Stimulated activated CD8-positive, alpha-beta memory T cell treated with anti-CD3 and anti-CD28 coated beads, Interleukin-15, amount 100 ng/mL, for 1 hour (primary cell): ENCODE results near the gene CENPF.
"Not testable (repeated sequence)": the region's sequence is repeated elsewhere in the genome, so short reads cannot be mapped to it uniquely, and the experiment has no call there.

Experiments
- DNase-seq: peaks from one replicate; pipeline ENCODE4 v3.0.0-alpha.2; 2020; ENCODE audit warnings: low read depth

The CENPF gene

GRCh38 chr1:214583113-214583512, 19.9 kb upstream of the CENPF start:
- no peak for DNase-seq

DNA sequence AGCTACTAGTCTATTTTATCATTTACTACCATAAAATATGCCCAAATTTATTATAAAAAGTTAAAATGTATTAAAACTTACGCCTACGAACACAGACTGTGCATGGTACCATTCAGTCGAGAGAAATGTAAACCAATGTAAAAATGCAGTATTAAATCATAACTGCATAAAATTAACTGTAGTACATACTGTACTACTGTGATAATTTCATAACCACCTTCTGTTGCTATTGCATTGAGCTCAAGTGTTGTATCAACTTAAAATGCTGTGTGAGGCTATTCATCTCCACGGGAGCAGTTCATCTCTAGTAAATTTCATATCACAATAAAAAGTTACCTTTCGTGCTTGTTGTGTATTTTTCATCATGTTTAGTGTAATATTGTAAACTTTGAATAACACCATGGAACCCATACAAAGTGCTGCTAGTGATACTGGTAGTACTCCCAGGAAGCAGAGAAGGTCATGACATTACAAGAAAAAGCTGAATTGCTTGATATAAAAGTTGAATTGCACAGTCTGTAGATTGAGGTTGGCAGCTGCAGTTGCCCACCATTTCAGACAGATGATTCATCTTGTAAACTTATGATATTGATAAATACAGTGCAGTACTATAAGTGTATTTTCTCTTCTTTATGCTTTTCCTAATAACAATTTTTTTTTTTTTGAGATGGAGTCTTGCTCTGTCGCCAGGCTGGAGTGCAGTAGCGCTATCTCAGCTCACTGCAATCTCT, 19.0 kb upstream of the CENPF start:
- no peak for DNase-seq

DNA sequence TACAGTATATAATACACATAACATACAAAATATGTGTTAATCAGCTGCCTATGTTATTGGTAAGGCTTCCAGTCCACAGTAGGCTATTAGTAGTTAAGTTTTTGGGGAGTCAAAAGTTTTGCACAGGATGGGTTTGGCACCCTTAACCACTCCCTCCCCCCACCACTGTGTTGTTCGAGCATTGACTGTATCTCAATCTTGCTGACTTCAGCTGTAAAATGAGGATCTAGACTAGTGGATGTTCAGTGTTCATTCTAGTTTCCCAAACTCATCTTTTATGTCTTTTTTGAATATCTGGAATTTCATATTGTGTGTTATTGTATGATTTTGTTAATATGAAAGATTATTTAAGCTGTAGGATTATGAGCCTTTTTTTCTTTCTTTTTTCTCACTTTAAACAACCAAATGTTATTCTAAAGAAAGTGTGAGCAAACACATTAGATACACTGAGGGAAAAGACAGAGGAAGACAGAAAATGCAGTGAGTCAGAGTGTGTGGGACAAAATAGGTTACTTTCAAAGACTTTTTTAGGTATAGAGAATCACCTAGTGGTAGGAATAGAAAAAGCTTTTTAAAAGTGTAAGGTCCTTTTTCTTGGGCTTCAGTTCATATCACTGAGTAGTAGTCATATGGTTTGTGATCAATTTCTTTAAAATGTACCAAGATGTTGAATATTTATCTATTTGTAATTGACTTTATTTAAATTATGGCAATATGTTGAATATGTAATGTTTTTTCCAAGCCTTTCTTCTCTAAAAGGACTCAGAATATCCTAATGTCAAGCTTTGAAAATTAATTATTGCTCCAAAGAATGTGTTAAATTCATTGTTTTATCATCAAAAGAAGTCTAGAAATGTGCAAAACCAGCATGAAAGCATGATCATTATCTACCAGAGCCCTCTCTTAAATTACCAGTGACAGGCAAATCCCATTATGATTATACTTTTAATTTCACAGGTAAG, 17.9 kb upstream of the CENPF start:
- no peak for DNase-seq

DNA sequence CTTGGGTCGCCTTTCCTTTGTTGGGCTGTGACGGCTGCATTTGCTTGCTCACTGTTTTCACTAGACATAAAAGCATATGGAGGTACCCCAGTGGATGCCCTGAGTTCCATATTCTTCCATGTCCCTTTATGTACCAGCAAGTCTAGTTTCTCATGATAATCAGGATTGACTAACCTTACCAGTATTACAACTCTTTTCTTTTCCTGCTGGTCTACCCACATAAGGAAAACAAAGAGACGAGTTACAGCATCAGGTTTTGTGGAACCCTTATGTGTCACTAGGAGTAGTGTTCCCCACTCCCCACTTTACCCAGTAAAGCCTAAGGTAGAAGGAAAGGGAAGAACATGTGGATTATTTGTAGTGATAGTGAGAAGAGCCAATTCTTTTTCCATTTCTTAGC, 16.4 kb upstream of the CENPF start:
- DNase-seq, result no peak

DNA sequence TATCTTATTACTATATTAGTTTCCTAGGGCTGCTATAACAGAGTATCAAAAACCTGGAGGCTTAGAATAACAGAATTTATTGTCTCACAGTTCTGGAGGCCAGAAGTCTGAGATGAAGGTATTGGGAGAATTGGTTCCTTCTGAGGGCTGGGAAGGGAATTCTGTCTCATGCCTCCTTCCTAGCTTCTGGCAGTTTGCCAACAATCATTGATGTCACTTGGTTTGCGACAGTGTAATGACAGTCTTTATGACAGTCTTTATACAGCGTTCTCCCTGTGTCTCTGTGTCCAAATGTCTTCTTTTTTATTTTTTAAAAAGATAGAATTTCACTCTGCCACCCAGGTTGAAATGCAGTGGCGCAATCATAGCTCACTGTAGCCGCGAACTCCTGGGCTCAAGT, 15.8 kb upstream of the CENPF start:
- no peak for DNase-seq

DNA sequence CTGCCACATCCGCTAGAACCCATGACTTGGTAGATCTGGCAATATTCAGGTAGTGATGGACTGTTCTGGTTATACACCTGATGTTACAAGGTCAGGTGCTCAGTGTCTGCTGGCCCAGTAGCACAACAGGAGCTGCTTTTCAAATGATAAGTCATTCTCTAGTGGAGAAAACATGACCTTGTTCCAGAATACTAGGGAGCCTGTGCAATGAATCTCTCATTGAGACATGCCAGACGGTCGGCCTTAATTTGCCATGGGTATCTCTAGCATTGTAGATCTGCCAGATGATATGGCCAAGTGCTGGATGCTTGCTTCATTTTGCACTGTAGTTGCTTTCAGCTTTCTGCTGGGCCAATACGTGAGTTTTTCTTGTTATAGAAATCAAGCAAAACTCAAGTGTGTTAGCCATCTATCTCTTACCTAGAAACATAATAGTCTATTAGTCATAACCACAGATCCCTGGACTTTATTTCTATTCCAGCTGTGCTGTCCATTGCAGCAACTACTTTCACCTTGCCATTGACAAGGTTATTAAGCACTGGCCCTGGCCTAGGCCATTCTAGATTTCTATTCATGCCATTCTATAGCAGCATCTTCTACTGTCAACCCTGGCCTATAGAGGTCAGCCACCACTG, 13.9 kb upstream of the CENPF start:
- DNase-seq, result no peak

- DNase-seq, result no peak
These were observed 12.3 kb upstream of the CENPF start for GRCh38 chr1:214590696-214591095.

- DNase-seq, result not testable (repeated sequence)
These were observed 11.1 kb upstream of the CENPF start for GRCh38 chr1:214591918-214592317.

DNA sequence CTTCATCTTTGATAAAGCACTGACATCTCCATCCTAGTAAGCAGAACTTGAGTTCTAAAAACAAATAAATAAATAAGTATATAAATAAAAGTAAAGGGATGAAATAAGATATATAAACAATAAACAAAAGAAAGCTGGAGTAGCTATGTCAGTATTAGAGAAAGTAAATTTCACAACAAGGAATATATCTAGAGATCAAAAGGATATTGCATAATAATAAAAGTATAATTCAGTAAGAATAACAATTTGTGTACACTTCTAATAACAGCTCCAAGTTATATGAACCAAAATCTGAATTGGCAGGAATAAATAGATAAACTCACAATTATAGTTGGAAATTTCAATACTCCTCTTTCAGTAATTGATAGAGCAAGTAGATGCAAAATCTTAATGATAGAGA, 9.8 kb upstream of the CENPF start:
- DNase-seq, result no peak

DNA sequence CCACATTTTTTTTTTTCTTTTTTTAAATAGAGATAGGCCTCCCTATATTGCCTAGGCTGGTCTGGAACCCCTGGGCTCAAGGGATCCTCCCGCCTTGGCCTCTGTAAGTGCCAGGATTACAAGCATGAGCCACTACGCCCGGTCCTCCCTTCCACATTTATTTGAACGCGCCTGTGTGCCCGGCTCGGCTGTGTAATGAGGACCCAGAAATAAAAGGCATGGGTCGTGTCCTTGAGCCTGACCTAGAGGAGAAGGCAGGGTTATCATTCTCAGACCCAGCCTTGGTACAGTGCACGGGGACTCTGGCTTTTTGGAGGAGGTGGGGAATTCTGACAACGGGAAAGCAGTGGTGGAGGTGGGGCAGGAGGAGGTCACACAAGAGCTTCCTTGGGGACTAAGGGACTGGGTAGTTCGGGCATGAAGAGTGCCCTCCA, 841 bp downstream of the CENPF start:
- DNase-seq, result no peak

GRCh38 chr1:214604523-214604922, 1.5 kb downstream of the CENPF start:
- no peak for DNase-seq

GRCh38 chr1:214605484-214605883, 2.5 kb downstream of the CENPF start:
- not testable (repeated sequence) for DNase-seq

DNA sequence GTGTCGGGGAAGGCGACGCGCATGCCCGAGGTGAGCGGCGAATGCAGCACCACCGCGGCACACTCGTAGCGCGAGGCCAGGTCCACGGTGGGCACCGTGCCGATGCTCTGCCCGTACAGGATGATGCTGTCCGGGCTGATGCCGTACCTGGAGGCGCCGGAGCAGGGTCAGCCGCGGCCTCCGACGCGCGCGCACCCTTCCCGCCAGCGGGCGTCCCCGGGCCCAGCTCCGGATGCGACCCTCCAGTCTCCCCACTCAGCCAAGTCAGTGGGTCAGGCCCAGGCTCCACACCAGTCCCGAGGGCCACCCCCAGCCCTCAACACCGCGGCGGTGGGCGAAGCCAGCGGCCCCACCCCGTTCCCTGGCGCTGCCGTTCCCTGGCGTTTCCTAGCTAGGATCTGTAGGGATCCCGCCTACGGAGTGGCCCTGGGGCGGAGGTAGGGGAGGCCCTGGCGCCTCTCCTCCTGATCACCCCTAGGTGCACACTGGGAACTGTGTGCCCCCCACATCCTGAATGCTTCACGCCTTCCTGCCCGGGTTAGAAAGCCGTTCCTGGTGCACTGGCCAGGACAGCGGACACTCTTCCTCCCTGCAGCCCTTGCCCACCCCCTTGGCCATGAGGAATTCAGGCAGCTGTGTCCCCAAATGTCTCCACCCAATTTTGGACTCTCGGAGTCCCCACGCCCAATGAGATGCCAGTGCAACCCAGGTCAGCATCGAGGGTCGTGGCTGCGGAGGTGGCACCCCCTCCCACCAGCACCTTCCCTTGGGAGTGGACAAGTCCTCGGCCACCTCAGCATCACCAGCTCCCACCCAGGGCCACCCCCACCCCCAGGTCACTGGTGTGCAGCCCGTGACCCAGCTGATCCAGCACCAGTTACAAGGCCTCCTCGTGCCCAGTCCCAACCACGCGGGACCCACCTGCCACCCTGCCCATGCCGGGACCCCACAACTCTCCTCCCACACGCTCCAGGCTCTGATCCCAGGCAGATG, 3.2 kb downstream of the CENPF start:
- not testable (repeated sequence) for DNase-seq

- DNase-seq, result not testable (repeated sequence)
These were observed 4.7 kb downstream of the CENPF start for GRCh38 chr1:214607492-214608215.

GRCh38 chr1:214608216-214608783, 5.3 kb downstream of the CENPF start:
- DNase-seq, result not testable (repeated sequence)

DNA sequence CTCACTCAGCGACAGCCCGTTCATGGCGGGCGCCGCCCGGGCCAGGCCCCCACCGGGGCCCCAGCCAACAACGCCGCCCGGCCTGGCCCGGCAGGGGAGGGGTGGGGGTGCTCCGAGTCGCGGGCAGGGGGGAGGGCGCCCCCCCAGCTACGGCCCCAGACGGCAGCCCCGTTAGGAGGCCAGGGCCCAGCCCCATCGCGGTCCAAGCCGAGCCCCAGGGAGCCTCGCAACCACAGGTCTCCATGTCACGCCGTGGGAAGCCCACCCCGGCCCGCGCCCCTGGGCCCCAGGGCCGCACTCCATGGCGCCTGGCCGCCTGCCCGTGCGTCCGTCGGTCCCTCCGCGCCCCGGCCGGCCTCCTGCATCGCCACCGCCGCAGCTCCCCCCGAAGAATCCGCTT, 5.8 kb downstream of the CENPF start:
- not testable (repeated sequence) for DNase-seq

GRCh38 chr1:214609692-214610091, 6.7 kb downstream of the CENPF start:
- DNase-seq, result no peak

- not testable (repeated sequence) for DNase-seq
These were observed 7.1 kb downstream of the CENPF start for GRCh38 chr1:214610136-214610535.

DNA sequence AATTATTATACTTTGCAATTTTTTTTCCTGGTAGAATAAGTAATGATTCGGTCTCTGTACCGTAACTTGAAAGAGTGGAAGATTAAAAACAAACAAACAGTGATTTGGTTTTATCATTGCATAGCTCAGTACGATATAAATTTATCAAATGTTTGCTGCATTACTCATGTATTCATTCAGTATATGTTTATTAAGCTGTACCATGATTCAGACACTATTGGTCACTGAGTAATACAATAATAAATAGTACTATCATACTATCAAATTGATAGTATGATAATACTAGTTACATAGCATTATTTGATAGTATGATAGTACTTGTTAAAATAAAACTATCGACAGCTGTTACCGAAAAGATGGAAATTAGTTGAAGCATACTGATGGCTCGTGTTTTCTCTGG, 12.1 kb downstream of the CENPF start:
- DNase-seq, result no peak

DNA sequence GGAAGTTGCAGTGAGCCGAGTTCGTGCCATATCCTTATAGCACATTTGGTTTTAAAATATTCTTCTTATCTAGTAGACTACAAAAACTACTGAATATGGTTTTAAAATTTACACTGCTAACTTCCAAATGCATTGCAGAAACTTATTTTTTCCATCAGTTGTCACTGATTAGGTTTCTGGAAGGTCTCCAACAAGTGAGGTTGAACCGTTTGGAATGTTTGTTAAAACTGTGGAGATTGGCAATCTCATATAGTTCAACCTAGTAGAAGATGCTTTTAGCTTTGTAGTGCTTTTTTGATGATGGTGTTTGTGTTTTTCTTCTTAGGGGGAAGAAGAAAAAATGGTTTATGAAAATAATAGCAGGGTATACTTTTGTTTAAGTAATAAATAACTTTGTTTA, 12.9 kb downstream of the CENPF start:
- no peak for DNase-seq
